SIG-M5 treated with dmso at 0.1 percent for 504 hours (cell line): ENCODE measurements around the gene TRIOBP.
A peak's percentile ranks its signal among the peaks of the same experiment; 100 is the strongest.

ENCODE experiments used
- DNase-seq: peaks from one replicate; lab custom pipeline; 2025; ENCODE audit not compliant: unreplicated experiment; lab: John Stamatoyannopoulos, UW

Gene TRIOBP

DNA sequence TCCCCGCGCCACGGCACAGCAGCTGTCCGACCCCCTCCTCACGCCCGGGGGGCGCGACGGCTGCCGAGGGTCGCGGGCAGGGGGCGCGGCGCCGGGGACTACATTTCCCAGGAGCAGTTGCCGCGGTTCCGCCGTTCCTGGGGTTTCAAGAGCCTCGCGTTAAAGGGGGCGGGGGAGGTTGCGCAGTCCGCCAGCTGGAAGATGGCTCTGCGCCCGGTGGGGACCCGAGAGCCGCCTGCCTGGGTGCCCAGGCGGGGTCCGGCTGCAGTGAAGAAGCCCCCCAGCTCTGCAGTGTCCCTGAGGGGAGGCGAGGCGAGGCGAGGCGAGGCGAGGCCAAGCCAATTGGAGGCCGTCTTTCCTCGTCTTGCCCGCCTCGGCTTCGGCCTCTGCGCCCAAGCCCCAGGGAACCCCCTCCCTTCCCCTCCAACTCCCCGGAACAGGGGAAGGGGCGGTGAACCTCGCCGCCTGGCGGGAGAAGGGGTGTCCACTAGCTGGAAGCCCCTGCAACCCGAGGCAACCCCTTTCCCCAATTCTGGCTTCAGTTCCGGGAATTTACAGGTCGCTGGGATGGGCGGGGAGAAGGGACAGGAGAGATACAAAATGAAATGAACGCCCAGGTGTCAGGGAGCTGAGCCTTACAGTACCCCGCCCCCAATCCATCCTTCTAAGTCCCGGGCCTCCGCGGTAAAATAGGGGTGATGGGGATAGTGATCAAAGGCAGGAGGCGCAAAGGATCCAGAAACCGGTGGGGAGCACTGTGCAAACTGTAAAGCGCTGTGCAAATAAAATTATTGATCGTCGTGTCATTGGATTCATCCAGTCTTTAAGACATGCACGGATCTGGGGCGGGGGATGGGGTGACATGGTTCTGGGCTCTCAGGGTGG lies 105.7 kb downstream of the TRIOBP start:
- DNase-seq, result peak; percentile 58

DNA sequence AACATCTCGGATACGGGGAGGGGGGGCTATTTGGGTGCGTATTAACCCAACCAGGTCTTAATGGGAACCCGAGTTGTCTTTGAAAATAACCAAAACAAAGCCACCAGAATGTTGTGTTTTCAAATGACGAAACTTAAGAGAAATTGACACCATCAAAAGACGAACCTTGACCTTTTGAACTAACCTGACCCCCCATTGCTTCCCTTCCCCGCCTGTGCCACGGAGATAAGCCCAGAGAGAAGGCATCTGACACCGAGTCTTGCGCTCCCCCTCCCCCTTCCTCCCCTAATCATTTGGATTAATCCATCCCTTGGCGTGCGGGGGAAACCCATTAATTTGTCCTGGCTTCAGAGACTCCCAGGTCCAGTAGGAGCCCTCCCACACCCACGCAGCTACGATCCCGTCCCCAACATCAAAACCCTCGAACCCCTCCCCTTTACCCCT lies 106.4 kb downstream of the TRIOBP start:
- DNase-seq, result no peak

DNA sequence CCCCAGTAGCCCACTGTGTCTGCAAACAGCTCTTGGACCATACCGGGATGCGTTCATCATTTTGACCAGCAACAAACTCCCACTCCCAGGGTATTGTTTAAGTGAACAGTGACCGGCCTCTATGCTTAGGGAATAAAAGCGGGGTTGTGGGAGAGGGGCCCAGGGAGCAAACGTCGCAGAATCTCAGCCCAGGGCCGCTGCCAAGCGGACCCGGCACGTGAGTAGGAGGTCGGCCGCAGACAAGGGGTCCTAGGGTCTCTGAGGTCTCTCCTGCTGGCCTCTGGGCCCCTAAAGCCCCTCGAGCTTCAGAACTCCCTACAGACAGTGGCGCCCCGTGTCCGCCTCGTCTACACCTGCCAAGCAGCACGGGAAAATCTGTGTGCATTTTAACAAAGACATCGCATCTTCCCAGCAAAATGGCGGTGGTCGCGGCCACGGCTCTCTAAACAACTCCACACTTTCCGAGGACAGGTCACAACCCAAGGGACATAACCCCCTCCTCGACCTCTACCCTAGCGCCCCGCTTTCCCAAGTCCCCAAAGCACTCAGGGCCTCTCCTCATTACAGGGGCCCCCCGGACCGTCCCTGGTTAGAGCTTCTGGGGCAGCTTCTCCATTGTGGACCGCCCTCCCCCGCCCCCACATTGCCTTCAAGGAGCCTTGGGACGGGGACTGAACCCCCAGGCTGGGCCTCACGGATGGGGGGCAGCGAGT lies 106.9 kb downstream of the TRIOBP start:
- DNase-seq, result no peak

DNA sequence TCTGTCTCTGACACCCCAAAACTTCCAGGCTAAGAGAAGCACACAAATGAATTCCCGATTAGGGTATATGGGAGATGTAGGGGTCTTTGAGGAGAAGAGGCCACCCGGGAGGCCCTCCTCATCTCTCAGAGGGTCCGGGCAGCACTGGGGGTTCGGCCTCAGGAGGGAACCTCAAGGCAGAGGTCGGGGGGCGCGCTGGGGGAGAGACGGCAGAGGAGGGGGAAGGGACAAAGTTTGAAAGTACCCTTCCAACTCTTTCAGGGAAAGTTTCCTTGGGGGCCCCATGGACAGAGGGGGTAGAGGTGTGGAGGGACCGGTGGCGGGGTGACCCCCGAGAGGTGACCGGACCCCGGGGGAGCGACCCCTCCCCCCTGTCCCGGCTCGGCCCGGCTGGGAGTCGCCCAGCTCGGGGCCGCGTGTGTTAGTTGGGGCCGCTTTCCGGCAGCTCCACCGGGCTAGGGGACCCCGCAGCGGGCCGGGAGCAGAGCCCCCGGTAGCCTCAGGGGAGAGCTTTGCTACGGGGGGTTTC lies 107.6 kb downstream of the TRIOBP start:
- no peak for DNase-seq

DNA sequence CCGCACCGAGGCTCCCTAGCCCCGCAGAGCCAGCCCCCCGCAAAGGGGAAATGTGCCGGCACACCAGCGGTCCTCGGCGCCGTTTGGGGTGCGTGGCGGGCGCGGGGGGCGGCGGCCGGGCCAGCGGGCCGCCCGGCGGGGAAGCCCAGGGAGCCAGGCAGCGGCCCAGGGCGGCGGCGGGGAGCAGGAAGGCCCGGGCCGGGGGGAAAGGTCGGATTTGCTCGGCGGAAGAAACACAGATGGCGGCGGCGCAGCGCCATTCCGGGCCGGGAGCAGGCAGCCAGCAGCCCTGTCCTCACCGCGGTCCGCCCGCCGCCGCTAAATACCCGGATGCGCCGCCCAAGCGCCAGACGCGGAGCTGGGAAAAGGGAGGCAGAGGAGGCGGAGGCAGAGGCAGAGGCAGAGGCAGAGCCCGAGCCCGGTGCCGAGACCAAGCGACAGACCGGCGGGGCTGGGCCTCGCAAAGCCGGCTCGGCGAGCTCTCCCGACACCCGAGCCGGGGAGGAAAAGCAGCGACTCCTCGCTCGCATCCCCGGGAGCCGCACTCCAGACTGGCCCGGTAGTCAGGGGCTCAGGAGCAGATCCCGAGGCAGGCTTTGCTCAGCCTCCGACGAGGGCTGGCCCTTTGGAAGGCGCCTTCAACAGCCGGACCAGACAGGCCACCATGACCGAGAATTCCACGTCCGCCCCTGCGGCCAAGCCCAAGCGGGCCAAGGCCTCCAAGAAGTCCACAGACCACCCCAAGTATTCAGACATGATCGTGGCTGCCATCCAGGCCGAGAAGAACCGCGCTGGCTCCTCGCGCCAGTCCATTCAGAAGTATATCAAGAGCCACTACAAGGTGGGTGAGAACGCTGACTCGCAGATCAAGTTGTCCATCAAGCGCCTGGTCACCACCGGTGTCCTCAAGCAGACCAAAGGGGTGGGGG lies 108.3 kb downstream of the TRIOBP start:
- DNase-seq, result peak; percentile 34

DNA sequence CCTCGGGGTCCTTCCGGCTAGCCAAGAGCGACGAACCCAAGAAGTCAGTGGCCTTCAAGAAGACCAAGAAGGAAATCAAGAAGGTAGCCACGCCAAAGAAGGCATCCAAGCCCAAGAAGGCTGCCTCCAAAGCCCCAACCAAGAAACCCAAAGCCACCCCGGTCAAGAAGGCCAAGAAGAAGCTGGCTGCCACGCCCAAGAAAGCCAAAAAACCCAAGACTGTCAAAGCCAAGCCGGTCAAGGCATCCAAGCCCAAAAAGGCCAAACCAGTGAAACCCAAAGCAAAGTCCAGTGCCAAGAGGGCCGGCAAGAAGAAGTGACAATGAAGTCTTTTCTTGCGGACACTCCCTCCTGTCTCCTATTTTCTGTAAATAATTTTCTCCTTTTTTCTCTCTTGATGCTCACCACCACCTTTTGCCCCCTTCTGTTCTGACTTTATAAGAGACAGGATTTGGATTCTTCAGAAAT lies 109.0 kb downstream of the TRIOBP start:
- no peak for DNase-seq

DNA sequence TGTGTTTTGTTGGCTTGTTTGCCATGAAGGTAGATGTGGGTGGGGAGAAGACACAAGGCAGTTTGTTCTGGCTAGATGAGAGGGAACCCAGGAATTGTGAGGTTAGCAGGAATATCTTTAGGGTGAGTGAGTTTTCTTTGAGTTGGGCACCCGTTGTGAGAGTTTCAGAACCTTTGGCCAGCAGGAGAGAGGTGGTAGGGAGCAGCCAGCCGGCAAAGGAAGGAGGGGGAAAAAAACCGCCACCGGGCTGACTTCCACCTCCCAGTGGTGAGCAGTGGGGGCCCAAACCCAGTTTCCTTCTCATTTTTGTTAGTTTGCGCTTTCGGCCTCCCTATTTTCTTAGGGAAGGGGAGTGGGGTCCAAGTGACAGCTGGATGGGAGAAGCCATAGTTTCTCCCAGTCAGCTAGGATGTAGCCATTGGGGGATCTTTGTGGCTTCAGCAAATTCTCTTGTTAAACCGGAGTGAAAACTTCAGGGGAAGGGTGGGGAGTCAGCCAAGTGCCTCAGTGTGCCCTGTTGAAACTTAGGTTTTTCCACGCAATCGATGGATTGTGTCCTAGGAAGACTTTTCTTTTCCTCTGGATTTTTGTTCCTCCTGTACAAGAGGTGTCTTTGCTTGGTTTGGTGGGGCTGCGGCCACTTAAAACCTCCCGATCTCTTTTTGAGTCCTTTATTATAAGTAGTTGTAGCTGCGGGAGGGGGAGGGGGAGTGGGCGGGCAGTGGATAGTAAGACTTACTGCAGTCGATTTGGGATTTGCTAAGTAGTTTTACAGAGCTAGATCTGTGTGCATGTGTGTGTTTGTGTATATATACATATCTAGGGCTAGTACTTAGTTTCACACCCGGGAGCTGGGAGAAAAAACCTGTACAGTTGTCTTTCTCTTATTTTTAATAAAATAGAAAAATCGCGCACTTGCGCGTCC lies 109.8 kb downstream of the TRIOBP start:
- DNase-seq, result peak; percentile 14

DNA sequence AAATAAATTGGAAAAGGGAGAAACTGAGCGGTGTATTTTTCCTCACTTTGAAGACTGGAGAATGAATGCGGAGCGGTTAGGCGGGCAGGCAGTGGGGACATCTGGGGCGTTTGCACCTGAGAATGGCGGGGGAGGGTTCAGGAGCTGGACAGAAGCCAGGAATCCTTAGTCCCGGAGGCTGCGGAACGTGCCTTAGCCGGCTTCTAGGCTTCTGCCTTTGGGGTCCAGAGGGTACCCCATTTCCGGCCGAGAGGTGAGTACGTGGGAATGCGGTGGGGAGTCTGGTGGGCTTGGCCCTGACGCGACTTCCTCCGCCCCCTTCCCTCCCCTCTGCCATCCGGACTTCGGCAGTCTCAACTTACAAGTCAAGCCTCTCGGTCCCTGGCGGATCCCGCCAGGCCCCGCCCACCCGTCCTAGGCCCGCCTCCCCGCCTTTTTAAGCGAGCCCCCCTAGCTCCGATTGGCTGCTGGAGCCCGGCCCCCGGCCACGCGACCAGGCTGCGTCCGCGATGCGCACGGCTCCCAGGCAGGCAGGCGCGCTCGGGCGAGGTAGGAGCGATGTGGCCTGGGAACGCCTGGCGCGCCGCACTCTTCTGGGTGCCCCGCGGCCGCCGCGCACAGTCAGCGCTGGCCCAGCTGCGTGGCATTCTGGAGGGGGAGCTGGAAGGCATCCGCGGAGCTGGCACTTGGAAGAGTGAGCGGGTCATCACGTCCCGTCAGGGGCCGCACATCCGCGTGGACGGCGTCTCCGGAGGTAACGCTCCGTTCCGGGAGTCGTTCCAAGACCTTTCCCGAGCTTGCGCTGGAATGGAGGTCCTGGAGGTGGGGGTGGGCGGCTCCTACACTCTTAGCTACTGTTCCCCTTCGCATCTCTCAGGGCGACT lies 110.8 kb downstream of the TRIOBP start, which contains the start of gene GCAT:
GCAT (plus strand) TSS at position 525 of the 884 bp plus-strand sequence; CDS start at position 559, 34 bp downstream.
- peak; percentile 85 for DNase-seq

DNA sequence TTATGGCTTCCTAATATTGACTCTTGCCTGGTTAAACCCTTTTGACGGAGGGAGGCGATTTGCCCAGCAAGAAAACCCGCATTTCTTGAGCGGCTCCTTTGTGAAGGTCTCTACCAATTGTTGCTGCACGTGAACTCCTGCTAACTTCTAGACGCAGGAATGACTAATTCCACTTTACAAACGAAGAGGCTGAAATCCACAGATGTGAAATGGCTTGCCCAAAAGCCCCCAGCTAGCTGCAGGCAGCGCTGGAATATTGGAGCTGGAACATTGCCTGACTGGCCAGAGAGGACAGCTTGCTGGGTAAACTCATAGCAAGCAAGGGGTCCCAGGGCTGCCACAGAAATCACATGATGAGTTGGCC lies 111.4 kb downstream of the TRIOBP start:
- DNase-seq, result no peak

DNA sequence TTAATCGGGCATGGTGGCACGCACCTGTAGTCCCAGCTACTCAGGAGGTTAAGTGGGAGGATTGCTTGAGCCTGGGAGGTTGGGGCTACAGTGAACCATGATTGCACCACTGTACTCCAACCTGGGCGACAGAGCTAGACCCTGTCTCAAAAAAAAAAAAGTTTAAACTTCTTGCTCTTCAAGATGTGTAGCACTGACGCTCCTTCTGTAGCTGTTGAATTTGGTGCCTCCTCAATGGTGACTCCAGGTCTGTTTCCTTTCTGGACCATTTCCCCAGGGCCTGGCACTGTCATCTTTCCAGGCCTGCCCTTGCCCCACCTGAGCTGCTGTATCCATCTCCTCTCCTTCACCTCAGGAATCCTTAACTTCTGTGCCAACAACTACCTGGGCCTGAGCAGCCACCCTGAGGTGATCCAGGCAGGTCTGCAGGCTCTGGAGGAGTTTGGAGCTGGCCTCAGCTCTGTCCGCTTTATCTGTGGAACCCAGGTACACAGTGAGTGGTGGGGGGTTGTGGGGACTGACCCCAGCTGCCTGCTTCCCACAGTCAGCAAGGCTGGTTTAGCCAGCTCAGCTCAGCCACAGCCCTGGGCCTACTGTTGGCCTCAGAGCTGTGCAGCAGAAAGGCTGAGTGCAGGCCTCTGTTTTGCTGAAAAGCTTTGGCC lies 113.0 kb downstream of the TRIOBP start:
- no peak for DNase-seq

DNA sequence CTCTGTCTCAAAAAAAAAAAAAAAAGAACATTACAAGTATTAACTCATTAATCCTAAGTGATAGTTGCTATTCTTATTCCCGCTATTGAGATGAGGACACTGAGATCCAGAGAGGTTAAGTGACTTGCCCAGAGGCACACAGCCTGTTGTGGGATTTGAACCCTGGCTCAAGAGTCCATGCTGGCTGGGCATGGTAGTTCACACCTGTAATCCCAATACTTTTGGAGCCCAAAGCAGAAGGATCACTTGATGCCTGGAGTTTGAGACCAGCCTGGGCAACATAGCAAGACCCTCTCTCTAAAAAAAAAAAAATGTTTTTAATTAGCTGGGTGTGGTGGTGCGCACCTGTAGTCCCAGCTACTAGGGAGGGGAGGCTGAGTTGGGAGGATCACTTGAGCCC lies 115.0 kb downstream of the TRIOBP start:
- DNase-seq, result no peak

DNA sequence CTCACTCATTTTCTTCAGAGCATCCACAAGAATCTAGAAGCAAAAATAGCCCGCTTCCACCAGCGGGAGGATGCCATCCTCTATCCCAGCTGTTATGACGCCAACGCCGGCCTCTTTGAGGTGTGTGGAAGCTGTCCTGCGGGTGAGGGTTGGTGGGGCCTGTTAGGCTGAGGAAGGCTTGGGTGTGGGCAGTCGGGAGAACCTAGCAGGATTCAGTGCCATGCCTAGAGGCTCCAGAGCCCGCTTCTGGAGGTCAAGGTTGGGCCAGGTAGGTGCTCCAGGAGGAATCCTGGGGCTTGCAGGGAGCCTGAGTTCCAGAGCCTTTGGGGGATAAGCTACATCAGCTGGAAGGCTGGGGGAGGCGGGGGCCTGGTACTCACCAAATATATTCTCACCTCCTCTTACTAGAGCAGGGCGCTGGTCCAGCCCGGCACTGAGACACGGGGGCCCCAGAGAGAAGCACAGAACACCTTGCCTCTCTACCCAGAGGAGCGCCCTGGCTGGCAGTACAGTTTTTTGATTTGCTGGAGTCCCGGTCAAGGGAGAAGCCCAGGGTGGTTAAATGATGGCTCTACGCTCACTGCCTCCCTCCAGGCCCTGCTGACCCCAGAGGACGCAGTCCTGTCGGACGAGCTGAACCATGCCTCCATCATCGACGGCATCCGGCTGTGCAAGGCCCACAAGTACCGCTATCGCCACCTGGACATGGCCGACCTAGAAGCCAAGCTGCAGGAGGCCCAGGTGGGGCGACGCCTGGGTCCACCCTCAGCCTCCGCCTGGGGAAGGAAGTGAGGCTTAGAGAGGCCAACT lies 116.2 kb downstream of the TRIOBP start:
- DNase-seq, result no peak

DNA sequence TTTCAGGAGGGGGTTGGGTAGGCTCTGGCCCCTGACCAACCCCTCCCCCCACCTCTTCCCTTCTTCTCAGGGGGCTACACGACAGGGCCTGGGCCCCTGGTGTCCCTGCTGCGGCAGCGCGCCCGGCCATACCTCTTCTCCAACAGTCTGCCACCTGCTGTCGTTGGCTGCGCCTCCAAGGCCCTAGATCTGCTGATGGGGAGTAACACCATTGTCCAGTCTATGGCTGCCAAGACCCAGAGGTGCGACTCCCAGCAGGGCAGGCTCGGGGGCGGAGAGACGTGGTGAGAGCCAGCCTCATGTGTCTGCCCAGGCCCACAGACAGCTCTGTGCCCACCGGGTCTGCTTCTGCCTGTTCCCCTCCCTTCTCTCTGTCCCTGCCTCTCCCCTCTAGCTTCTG lies 118.7 kb downstream of the TRIOBP start:
- no peak for DNase-seq

DNA sequence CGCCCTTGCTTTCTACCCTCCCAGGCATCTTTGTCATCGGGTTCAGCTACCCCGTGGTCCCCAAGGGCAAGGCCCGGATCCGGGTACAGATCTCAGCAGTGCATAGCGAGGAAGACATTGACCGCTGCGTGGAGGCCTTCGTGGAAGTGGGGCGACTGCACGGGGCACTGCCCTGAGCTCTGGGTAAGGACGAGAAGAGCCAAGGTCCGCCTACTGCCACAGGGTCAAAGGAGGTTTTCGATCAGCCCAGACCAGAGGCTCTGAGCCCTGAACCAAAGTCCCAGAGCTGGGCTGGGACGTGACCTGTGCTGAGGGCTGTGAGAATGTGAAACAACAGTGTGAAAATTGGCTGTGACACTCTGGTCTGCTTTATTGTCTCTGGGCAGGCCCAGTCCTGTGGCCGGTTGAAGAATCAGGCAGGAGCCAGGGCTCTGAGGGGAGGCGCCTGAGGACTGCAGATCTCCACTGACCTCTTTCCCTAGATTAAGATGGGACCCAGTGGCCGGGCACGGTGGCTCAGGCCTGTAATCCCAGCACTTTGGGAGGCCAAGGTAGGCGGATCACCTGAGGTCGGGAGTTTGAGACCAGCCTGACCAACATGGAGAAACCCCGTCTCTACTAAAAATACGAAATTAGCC lies 119.8 kb downstream of the TRIOBP start:
- no peak for DNase-seq

DNA sequence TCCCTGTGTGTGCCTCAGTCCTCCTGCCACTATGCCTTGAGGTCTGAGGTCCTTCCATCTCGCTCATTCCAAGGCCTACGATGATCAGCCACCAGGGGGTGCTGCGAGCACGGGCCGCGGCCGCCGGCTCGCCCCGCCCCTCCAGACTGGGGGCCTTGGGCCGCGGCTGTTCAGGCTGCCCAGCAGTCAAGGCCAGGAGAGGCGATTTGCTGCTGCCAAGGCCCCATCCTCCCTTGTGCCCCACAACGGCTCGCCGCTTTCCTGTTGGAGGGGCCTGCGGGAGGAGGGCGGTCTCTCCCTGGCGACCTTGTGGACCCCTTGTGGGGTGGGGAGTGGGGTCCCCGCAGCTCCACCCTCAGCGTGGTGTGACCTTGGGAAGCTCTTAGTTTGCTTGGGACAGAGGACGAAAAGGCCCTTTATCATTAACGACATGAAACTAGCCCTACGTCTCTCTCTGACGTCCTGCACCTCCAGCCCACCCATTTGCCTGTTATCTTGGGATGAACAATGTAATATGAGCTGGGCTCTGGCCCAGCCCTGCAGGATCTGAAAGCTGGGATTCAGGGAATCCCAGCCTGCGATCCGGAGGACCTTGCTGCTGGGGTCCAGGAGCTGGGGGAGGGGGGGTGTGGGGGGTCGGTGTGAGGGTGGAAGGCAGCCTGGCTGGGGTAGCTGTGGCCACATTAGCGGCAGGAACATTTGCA lies 121.0 kb downstream of the TRIOBP start:
- peak; percentile 59 for DNase-seq

DNA sequence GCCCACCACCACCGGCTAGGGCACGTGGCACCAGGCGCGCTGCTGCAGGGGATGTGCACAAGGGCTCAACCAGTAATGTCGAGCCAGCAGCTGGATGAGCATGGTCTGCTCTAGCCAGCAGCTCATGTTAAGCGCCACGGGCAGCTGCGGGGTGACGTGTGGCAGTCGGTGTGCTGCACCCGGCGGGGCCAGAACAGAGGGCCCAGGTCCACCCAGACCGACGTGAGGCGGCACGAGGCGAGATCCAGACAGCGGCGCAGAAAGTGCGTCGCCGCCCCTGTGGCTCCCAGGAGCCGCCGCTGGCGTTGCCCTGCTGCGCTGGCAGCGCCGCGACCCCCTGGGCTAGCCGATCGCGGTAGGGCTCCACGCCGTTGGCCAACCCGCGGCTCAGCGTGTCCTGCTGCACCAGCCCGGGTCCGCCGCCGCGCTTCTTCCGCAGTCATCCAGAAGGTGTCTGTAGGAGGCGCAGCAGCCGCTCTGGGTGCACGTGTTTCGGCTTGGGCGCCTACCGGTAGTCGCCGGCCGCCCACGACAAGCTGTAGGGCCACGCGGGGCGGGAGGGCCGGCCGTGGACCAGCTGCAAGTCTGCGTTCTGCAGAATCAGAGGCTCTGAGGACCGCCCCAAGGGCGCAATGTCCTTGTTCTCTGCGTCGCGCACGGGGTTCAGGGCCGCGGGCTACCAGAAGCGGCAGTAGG lies 121.7 kb downstream of the TRIOBP start:
- DNase-seq, result no peak
